AG08396 (cell line): Measurements from ENCODE around the gene STAG3.
"Not testable (repeated sequence)": the region's sequence is repeated elsewhere in the genome, so short reads cannot be mapped to it uniquely, and the experiment has no call there.

ENCODE experiments used
- DNase-seq: peaks from one replicate; pipeline ENCODE4 v3.0.0; 2012; ENCODE audit warnings: low spot score, mixed read lengths

The STAG3 gene

DNA sequence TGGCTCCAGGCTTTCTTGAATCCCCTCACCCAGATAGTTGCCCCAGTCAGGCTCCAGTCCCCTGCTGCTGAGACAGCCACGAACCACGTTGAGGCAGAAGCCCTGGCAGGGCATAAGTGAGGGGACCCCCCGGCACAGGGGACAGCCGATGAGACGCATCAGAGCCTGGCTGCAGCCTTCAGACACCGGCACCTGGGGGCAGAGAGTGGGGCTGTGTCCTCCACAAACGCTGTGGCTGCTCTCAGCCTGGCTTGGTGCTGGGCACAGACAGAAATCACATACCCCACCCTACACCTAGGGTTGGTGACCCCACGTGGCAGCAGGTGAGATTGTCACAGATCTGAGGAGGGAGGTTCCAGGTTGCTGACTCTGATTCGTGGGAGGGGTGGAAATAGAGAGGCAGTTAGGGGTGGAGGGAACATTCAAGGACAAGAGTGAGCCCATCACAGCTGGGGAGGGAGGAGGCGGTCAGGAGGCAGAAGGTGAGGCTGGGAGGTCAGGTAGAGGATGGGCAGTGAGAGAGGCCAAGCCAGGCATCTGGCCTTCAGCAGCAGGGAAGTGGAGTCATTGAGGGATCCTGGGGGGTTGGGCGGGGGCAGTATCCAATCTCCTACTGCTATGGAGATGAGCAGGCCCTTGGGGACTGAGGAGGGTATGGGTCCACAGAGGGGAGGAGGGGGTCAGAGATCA lies 3.8 kb upstream of the STAG3 start:
- no peak for DNase-seq

DNA sequence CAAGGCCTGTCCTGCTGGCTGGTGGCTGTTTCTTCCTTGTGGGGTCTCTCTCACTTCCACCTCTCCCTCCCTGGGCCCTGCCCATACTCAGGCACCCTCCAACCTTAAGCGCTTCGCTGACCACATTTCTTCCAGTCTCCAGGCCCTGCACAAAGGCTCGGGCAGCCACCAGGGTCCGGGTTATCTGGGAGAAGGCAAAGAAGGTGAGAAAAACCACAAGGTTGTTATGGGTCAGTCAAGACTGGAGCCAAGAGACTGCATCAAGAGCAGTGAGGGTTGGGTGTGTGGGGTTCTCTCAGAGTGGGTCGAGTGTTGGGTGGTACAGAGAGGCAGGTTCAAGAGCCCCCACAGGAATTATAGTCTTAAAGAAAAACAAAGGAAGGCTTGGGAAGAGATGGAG lies 3.1 kb upstream of the STAG3 start:
- no peak for DNase-seq

DNA sequence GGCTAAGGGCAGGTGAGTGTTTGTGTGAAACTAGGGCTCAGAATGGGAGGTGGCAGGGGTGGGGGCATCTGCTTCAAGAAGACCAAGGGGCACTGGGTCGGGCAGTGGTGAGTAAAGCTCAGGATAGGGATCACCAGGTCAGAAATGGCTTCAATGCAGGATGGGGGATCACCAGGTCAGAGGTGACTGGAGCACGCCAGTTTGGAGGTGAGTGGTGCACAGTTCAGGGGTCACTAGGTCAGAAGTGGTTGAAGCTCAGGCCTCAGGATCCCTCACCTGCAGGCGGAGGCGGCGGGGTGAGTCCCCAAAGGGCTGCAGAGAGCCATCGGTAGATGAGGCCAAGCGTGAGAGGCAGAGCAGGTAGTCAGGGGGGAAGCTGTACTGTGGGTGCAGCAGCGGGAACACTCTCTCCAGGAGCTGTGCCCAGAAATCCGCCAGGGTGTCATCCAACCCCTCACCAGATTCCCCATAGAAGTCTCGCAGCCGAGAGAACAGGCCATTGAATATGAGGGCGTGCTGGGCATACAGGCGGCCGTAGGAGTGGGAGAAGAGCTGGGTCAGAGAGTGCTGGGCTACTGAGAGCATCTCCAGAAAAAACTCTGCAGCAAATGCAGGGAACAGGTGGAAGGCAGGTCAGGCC lies 2.3 kb upstream of the STAG3 start:
- DNase-seq: no peak

DNA sequence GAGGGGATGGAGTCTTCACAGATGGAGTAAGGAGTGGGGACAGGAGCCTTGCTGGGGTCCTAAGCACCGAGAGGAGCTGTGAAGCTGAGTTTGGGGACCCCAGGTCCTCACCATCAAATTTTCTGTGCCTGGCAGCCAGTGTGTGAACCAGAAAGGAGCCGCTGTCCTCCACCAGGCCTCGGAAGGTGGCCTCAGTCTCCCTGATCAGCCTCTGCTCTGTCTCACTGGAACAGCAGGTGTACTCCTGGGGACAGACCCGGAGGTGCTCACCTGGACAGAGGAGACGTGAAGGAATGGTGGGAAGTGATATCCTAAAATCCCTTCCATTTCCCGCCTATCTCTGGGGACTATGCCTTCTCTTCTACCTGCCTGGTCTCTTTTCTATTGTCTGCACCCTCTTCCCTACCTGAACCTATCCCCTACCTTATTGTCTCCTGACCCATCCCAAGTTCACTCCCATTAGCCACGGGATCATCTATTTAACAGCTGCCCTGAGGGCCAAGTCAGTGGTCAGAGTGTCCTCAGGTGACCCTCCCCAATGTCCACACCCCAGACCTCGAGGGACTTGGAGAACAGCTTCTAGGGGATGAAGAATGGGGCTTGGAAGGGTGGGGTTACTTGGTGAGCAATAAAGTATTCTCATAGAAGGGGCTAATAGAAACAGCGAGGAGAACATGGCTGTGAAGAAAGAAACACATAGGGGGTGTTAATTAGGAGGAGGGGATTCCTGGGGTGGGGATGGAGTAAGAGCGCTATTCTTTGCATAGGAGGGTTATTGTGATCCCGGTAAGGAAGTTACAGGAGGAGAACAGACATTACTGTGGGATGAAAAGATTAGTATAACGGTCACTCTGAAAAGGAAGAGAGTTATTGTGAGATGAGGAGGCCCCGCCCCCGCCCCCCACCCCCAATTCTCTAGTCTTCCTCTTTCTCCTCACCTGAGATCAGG lies 1.3 kb upstream of the STAG3 start:
- no peak for DNase-seq

DNA sequence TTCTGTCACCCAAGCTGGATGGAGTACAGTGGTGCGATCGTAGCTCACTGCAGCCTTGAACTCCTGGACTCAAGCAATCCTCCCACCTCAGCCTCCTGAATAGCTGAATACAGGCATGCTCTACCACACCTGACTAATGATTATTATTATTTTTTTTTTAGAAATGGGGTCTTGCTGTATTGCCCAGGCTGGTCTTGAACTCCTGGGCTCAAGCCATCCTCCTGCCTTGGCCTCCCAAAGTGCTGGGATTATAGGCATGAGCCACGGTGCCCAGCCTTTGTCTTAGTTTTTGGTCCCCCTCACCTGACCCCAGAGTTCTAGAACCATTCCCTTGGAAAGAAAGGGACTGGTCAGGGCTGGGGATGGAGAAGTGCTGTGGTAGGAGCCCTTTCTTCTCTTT lies 2.4 kb downstream of the STAG3 start:
- not testable (repeated sequence) for DNase-seq

DNA sequence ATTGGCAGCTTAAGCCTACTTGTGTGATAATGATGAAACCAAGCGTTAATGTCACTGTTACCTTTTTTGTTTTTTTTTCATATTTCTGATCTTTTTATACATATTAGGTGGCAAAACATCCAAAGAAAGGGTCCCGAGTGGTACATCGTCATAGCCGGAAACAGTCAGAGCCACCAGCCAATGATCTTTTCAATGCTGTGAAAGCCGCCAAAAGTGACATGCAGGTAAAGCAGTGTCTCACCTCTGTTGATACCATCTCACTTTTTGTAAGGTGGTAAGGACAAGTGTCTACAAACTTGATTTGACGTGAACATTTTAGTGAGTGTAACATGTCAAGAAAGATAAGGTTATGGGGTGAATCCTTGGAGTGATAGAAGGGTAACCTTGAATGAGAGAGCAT lies 4.9 kb downstream of the STAG3 start:
- not testable (repeated sequence) for DNase-seq

DNA sequence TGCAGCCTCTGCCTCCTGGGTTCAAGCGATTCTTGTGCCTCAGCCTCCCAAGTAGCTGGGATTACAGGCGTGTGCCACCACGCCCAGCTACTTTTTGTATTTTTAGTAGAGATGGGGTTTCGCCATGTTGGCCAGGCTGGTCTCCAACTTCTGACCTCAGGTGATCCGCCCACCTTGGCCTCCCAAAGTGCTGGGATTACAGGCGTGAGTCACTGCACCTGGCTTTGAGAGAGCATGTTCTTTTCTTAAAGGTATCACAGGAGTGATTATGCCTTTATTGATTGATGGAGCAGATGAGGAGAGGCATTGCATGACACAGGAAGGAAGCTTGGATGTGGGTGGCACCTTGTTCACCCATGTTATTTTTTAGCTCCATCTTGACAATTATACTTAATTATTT lies 5.4 kb downstream of the STAG3 start:
- not testable (repeated sequence) for DNase-seq

DNA sequence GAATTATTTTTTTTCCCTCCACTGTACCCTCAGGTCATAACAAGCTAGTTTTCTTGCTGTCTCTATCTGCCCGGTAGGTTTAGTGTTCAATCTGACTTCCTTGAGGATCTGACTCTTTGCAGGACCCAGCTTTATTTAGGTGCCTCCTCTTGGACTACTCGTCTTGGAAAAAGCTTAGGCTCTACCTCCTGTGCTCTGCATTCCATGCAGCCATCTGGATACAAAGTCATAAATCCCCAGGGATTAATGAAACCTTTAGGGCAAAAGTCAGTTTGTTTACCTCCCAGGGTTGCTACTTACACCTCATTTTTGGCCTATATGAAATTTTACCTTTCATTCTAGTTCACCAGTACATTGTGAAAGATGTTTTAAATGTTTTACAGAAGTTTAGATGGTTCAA lies 8.0 kb downstream of the STAG3 start:
- no peak for DNase-seq

DNA sequence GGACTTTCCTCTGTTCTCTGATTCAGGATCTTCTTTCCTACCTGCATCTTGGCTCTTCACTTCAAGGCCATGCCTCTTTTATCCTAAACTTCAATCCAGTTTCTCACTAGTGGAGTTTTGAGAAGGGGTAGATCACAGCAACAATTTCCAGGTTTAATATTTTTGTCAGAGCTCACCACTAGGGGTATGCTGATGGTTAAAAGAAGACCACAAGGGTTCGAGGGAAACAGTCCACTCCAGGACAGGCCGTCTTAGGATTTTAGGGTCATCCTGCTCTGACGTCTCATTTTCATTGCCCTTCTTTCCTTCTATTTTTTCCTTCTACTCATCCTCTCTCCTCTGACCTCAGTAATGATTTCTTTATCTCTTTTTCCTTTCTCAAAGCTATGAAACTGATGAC lies 11.3 kb downstream of the STAG3 start:
- no peak for DNase-seq

DNA sequence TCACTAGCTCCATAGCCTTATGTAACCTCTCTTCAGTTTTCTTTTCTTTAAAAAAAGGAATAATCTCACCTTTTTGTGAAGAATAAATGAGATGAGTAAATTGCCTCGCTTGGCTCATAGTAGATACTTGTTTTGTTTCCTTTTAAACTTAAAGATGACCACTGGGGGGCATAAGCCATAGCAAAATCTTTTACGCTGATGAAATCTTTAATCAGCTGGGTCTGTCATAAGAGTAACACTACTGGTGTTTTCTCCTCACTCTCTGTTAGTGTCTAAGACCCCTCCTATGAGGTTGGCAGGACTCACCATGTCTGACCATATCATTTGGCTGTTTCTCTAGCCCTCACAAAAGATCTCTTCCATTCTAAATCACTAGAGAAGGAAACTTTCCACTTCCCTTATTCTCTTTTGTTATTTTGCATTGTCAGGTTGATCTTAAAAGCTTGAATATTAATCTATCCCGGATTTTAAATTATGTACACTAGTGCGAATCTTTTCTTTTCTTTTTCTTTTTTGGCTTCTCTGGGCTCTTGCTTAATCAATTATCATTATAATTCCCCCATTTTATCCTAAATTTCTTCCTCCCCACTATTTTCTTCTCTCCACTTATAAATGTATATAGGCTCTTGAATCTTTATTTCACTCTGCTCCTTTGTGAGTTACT lies 12.5 kb downstream of the STAG3 start:
- no peak for DNase-seq

DNA sequence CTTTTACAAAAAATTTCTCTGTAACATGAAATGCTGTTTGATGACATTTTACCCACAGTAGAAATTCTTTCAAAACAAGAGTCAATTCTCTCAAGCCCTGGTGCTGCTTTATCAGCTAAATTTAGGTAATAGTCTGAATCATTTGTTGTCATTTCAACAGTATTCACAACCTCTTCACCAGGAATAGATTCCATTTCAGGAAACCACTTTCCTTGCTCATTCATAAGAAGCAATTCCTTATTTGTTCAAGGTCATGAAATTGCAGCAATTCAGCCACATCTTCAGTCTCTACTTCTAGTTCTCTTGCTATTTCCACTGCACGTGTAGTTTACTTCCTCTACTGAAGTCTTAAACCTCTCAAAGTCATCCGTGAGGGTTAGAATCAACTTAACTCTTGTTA lies 14.1 kb downstream of the STAG3 start:
- no peak for DNase-seq

DNA sequence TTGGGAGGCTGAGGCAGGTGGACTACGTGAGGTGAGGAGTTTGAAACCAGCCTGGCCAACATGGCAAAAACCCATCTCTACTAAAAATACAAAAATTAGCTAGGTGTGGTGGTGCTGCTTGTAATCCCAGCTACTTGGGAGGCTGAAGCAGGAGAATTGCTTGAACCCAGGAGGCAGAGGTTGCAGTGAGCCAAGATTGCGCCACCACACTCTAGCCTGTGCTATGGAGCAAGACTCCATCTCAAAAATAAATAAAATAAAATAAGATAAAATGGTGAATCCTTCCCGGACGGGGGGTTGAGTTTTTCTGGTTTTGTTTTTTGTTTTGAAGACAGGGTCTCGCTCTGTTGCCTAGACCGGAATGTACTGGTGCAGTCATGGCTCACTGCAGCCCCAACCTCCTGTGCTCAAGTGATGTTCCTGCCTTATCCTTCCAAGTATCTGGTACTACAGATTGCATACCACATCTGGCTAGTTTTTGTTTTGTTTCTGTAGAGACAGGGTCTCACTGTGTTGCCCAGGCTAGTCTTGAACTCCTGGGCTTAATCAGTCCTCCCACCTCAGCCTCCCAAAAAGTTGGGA lies 14.7 kb downstream of the STAG3 start:
- not testable (repeated sequence) for DNase-seq

DNA sequence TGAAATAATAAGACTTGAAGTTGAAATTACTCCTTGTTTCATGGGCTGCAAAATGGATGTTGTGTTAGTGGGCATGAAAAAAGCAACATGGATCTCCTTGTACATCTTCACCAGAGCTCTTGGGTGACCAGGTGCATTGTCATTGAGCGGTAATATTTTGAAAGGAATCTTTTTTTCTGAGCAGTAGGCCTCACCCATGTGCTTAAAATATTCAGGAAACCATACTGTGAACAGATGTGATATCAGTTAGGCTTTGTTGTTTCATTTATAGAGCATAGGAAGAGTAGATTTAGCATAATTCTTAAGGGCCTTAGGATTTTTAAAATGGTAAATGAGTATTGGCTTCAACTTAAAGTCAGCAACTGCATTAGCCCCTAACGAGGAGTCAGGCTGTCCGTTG lies 15.3 kb downstream of the STAG3 start:
- DNase-seq: no peak

DNA sequence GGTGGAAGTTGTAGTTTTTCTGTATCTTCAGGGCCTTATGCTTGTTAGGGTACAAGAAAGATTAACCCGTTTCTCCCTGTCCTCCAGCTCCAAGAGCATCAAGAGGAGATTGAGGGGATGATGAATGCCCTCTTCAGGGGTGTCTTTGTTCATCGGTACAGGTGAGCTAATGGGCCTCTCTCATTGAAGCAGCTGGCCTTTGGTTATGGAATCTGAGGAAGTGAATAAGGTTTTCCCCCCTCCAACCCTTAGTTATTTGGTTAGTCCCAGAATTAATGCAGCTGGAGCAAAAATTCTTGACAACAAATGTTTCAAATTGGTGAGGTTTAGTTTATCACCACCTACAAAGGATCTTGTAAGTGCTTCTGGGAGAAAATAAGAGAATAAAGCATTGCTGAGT lies 17.5 kb downstream of the STAG3 start:
- no peak for DNase-seq

DNA sequence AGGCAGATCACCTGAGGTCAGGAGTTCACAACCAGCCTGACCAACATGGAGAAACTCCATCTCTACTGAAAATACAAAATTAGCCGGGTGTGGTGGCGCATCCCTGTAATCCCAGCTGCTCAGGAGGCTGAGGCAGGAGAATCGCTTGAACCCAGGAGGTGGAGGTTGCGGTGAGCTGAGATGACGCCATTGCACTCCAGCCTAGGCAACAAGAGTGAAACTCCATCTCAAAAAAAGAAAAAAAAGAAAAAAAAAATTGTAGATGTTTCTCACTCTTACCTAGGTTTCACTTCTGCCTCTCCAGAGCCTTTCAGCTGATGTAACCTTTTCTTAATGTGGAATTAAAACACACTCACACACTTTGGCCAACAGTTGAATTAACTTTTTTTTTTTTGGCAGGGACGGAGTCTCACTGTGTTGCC lies 18.2 kb downstream of the STAG3 start:
- not testable (repeated sequence) for DNase-seq

DNA sequence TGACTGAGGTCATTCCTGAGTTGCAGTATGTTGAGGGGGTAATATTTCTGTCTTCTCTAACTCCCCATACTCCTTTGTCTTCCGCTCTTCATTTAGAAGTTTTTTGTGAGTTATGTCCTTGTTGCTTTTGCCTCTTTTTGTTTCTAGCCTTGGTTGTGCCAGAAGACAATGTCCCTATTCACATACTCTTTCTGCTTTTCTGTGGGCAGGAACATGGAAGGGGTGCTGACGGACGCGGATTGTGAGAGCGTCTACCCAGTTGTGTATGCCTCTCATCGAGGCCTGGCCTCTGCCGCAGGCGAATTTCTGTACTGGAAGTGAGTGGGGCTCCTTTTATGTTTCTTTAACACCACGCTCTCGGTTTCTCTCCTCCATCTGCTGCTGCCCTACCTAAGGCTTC lies 20.5 kb downstream of the STAG3 start:
- no peak for DNase-seq

DNA sequence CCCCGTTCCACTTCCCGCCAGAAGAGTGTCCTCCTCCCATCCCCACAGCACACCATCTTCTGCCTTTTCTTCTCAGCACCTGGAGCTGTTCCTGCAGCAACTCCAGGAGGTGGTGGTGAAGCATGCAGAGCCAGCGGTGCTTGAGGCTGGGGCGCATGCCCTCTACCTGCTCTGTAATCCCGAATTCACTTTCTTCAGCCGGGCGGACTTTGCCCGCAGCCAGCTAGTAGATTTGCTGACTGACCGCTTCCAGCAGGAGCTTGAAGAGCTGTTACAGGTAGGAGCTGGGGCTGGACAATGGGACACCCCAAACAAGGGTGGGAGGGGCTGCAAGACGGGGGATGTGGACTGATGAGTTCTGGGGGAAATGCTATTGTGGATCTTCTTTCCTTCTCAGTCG lies 23.0 kb downstream of the STAG3 start:
- DNase-seq: no peak

DNA sequence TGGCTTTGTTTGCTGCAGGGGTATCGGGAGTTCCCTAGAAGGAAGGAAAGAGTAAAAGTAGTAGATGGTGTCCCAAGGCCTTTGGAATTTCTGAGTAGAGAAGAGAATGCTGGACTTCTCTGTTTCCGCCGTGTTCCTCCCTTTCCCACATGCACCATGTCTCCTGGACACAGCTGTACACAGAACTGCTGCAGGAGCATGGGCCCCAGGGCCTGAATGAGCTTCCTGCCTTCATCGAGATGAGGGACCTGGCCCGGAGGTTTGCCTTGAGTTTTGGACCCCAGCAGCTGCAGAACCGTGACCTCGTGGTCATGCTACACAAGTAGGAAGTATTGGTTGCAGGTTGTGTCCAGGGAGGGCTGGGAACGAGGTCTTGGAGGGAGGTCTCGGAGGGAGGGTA lies 26.7 kb downstream of the STAG3 start:
- no peak for DNase-seq

DNA sequence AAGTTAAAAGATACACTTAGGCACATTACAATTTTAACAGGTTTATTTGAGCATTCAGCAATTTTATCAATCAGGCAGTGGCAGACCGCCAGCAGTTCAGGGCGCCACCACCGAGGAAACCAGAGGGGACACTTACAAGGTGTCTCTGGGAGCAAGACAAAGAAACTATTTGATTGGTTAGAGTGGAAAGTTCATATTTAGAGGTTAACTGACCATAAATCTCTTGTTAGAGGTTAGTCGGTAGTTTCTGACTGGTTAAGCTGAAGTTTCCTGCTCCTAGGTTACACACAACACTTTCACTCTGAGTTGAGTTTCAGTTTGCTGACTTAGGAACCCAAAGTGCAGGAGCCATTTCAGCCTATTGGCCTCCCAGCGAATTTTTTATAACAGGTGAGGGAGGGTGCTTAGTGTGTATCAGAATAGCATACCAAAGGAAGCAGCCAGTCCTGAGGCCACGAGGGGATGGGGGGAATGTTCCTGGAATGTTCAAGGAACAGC lies 31.2 kb downstream of the STAG3 start:
- DNase-seq: no peak

DNA sequence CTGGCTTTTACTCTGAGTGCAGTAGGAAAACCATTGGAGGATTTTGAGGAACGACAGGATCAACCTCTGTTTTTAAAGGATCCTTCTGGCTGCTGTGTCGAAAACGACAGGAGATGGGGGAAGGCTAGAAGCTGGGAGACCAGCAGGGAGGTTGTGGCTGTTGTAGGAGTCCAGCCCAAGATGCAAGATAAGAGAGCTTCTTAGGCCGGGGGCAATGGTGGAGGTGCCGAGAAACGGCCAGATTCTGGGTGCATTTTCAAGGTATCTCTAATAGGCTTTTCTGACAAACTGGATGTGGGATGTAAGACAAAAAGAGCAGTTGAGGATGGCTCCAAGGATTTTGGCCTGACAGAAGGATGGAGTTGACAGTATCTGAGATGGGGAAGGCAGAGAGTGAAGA lies 31.8 kb downstream of the STAG3 start:
- DNase-seq: no peak

DNA sequence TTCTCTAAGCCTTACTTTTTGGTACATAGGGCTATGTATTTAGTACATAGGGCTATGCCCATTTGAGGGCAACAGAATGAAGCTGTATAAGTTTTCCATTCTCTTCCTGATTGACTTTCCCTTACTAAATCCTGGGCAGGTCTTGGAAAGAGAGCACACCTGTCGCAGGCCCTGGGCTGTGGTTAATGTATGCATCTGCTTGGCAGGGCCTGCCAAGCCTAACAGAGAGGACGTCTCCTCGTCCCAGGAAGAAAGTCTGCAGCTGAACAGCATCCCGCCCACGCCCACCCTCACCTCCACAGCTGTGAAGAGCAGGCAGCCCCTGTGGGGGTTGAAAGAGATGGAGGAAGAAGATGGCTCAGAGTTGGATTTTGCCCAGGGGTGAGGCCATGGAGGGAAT lies 33.1 kb downstream of the STAG3 start:
- no peak for DNase-seq

DNA sequence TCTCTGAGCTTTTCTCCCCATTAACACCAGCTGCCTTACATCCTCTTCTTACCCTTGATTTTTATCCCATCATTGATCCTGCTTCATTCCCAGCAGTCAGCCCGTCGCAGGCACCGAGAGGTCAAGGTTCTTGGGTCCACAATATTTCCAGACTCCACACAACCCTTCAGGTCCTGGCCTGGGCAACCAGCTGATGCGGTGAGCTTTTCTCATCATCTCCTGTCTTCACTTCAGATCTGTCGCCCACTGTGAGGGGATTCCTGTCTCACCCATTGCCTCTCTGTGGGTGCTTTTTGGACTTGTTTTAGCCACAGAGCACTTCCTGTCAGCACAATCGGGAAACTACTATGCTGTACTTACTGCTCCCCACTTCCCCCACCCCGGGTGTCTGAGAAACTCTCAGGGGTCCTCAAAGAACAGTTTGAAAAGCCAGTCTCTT lies 33.6 kb downstream of the STAG3 start:
- no peak for DNase-seq
